WTC11 (cell line): ENCODE data around the gene PSKH1. TPM values are rescaled to one million over a fixed set of nuclear protein-coding genes. Genes with fewer than 3 reads are reported as not detected.

Experiments used
- ATAC-seq: fragments of 200-7000 bp; cut with Tn5 transposase; 2 replicates; pipeline ENCODE4 v1.10.0; 2021; ENCODE audit warnings: mild to moderate bottlenecking, moderate library complexity
- CTCF ChIA-PET: fragments of 300-600 bp; sonication (Branson Sonifier 250); formaldehyde crosslinking; loops from one replicate; lab custom pipeline; 2021; ENCODE audit warnings: antibody characterized with exemption; lab: Charles Lee
- POLR2A ChIA-PET: fragments of 350-600 bp; sonication (Branson Sonifier 250); formaldehyde crosslinking; loops from one replicate; lab custom pipeline; 2021; ENCODE audit warnings: antibody characterized with exemption; lab: Charles Lee
- DNase-seq: peaks from one replicate; pipeline ENCODE4 v3.0.0; 2021; ENCODE audit warnings: low spot score
- H3K27ac Mint-ChIP-seq: 2 replicates; pipeline ENCODE4 v1.8.0; 2021; ENCODE audit warnings: mixed read lengths
- H3K27me3 Mint-ChIP-seq: 2 replicates; pipeline ENCODE4 v1.8.0; 2021; ENCODE audit warnings: low read depth, mild to moderate bottlenecking, moderate library complexity, mixed read lengths
- H3K36me3 Mint-ChIP-seq: 2 replicates; pipeline ENCODE4 v1.8.0; 2021; ENCODE audit warnings: mixed read lengths
- H3K4me1 Mint-ChIP-seq: 2 replicates; pipeline ENCODE4 v1.8.0; 2022; ENCODE audit warnings: mixed read lengths
- H3K4me3 Mint-ChIP-seq: 2 replicates; pipeline ENCODE4 v1.8.0; 2021; ENCODE audit warnings: mild to moderate bottlenecking, moderate library complexity, mixed read lengths
- H3K9me3 Mint-ChIP-seq: 2 replicates; pipeline ENCODE4 v1.8.0; 2021; ENCODE audit warnings: mixed read lengths
- AFF4 ChIP-seq: sonication (generic); formaldehyde crosslinking; IDR thresholded peaks from 2 replicates; pipeline ENCODE4 v1.8.1; 2023; ENCODE audit warnings: mild to moderate bottlenecking, missing genetic modification reagents, borderline replicate concordance
- E2F1 ChIP-seq: sonication (generic); formaldehyde crosslinking; IDR thresholded peaks from 2 replicates; pipeline ENCODE4 v1.8.0; 2022; ENCODE audit warnings: mild to moderate bottlenecking, missing genetic modification reagents
- E2F5 ChIP-seq: sonication (generic); formaldehyde crosslinking; IDR thresholded peaks from 2 replicates; pipeline ENCODE4 v1.8.1; 2022; ENCODE audit warnings: mild to moderate bottlenecking, moderate library complexity, missing genetic modification reagents
- EMX1 ChIP-seq: fragments of 250-450 bp; sonication (Bioruptor Pico); IDR thresholded peaks from 2 replicates; pipeline ENCODE4 v1.8.0; 2021; ENCODE audit warnings: mild to moderate bottlenecking
- FOXP1 ChIP-seq: sonication (generic); formaldehyde crosslinking; IDR thresholded peaks from 2 replicates; pipeline ENCODE4 v1.8.0; 2022; ENCODE audit warnings: missing genetic modification reagents, mild to moderate bottlenecking, moderate library complexity, borderline replicate concordance
- HMGA2 ChIP-seq: fragments of 250-450 bp; sonication (Bioruptor Pico); IDR thresholded peaks from 2 replicates; pipeline ENCODE4 v1.4.0; 2021; ENCODE audit warnings: mild to moderate bottlenecking, moderate library complexity
- MYBL2 ChIP-seq: sonication (generic); formaldehyde crosslinking; IDR thresholded peaks from 2 replicates; pipeline ENCODE4 v1.8.1; 2023; ENCODE audit warnings: mild to moderate bottlenecking, moderate library complexity, missing genetic modification reagents
- NR1H2 ChIP-seq: sonication (generic); formaldehyde crosslinking; IDR thresholded peaks from 2 replicates; pipeline ENCODE4 v1.9.0; 2021; ENCODE audit warnings: mild to moderate bottlenecking, moderate library complexity, missing genetic modification reagents
- PRDM15 ChIP-seq: sonication (generic); formaldehyde crosslinking; IDR thresholded peaks from 2 replicates; pipeline ENCODE4 v1.8.0; 2022; ENCODE audit warnings: missing genetic modification reagents
- RELA ChIP-seq: sonication (generic); formaldehyde crosslinking; IDR thresholded peaks from 2 replicates; pipeline ENCODE4 v1.8.1; 2022; ENCODE audit warnings: missing genetic modification reagents, mild to moderate bottlenecking, borderline replicate concordance
- SMAD3 ChIP-seq: sonication (generic); formaldehyde crosslinking; IDR thresholded peaks from 2 replicates; pipeline ENCODE4 v1.8.0; 2022; ENCODE audit warnings: missing genetic modification reagents, mild to moderate bottlenecking, borderline replicate concordance
- SMAD4 ChIP-seq: sonication (generic); formaldehyde crosslinking; IDR thresholded peaks from 2 replicates; pipeline ENCODE4 v1.8.0; 2022; ENCODE audit warnings: mild to moderate bottlenecking, missing genetic modification reagents
- TEAD4 ChIP-seq: sonication (generic); formaldehyde crosslinking; IDR thresholded peaks from 2 replicates; pipeline ENCODE4 v1.8.0; 2022; ENCODE audit warnings: mild to moderate bottlenecking, missing genetic modification reagents
- ZBTB43 ChIP-seq: sonication (generic); formaldehyde crosslinking; IDR thresholded peaks from 2 replicates; pipeline ENCODE4 v1.8.1; 2023; ENCODE audit warnings: mild to moderate bottlenecking, missing genetic modification reagents
- ZNF121 ChIP-seq: sonication (generic); formaldehyde crosslinking; IDR thresholded peaks from 2 replicates; pipeline ENCODE4 v1.8.0; 2023; ENCODE audit warnings: missing genetic modification reagents
- ZNF263 ChIP-seq: sonication (generic); formaldehyde crosslinking; IDR thresholded peaks from 2 replicates; pipeline ENCODE4 v1.8.1; 2022; ENCODE audit warnings: low read depth, mild to moderate bottlenecking, moderate library complexity, missing genetic modification reagents
- ZNF532 ChIP-seq: fragments of 250-450 bp; sonication (Bioruptor Pico); IDR thresholded peaks from 2 replicates; pipeline ENCODE4 v1.9.0; 2021; ENCODE audit warnings: mild to moderate bottlenecking, borderline replicate concordance
- total RNA-seq: library from RNA; stranded (reverse); gene quantifications from 3 replicates; pipeline ENCODE4 v1.2.3, GENCODE V29; 2021

Gene PSKH1
- total RNA-seq, 1 experiment from 2014 or later, result 32.6 TPM

GRCh38 chr16:67847064-67847861, 45.8 kb upstream of the PSKH1 start, which contains the start of gene CENPT:
CENPT (minus strand) TSS chr16:67847693; CDS start chr16:67833859, 13,834 bp downstream.
- DNase-seq (no peak), ATAC-seq (peak; percentile 4)
- H3K9me3 Mint-ChIP-seq, result no peaks in the 10 kb centered on the region
- no peaks in the 10 kb centered on the region for H3K27me3 Mint-ChIP-seq
- peak within 1 kb of the TSS; percentile 92 for H3K4me3 Mint-ChIP-seq
- ChIA-PET POLR2A (interaction anchor here (1.4 kb wide), 1 partner anchor 14 kb away, joined by 9 read pairs; no protein-coding TSS in a partner anchor), CTCF (interaction anchor here (0.5 to 4.4 kb wide), 7 partner anchors 18 to 179 kb away, joined by 3 to 58 read pairs (median 12); partner anchors contain the start of gene NRN1L)
- TF ChIP-seq ZNF263 (CRISPR knock-in tag) (0 out of 2 replicates have a peak, but pooled peaks have one; percentile 11), TEAD4 (CRISPR knock-in tag) (peak; percentile 39; the same call in 1 of the 2 replicates), RELA (CRISPR knock-in tag) (0 out of 2 replicates have a peak, but pooled peaks have one; percentile 2), AFF4 (no peak), MYBL2 (CRISPR knock-in tag) (0 out of 2 replicates have a peak, but pooled peaks have one; percentile 34), FOXP1 (0 out of 2 replicates have a peak, but pooled peaks have one; percentile 46), PRDM15 (CRISPR knock-in tag) (no peak; the same call in 1 of the 2 replicates), ZNF121 (CRISPR knock-in tag) (no peak), ZBTB43 (0 out of 2 replicates have a peak, but pooled peaks have one; percentile 50)
- peaks cover 11% of the 10 kb centered on the region for H3K36me3 Mint-ChIP-seq
- peaks cover 43% of the 10 kb centered on the region for H3K4me1 Mint-ChIP-seq
- peak within 1 kb of the TSS; percentile 93 for H3K27ac Mint-ChIP-seq

GRCh38 chr16:67848118-67848517, 44.9 kb upstream of the PSKH1 start:
- Mint-ChIP-seq H3K27me3 (no peaks in the 10 kb centered on the region), H3K4me1 (peaks cover 41% of the 10 kb centered on the region), H3K27ac (peak overlapping the region; percentile 93; the same call in 1 of the 2 replicates), H3K9me3 (no peaks in the 10 kb centered on the region), H3K36me3 (peaks cover 11% of the 10 kb centered on the region), H3K4me3 (peak overlapping the region; percentile 92)
- POLR2A ChIA-PET, result no interaction called here
- CTCF ChIA-PET, result interaction anchor here (1.0 to 2.1 kb wide), 4 partner anchors 17 to 180 kb away, joined by 3 to 14 read pairs (median 4); no protein-coding TSS in a partner anchor
- no peak for DNase-seq
- no peak for ATAC-seq
- TF ChIP-seq E2F5 (CRISPR knock-in tag) (no peak), ZNF532 (CRISPR knock-in tag) (no peak), MYBL2 (CRISPR knock-in tag) (no peak), HMGA2 (CRISPR knock-in tag) (no peak), EMX1 (no peak), SMAD3 (no peak), NR1H2 (no peak), E2F1 (CRISPR knock-in tag) (no peak), ZNF263 (CRISPR knock-in tag) (no peak), SMAD4 (no peak)
